ENCODE measurements around the gene KRT76. TPM values are rescaled to one million over a fixed set of nuclear protein-coding genes. Genes with fewer than 3 reads are reported as not detected.

The KRT76 gene
- total RNA-seq, 1 experiment from 2014 or later = not detected

DNA sequence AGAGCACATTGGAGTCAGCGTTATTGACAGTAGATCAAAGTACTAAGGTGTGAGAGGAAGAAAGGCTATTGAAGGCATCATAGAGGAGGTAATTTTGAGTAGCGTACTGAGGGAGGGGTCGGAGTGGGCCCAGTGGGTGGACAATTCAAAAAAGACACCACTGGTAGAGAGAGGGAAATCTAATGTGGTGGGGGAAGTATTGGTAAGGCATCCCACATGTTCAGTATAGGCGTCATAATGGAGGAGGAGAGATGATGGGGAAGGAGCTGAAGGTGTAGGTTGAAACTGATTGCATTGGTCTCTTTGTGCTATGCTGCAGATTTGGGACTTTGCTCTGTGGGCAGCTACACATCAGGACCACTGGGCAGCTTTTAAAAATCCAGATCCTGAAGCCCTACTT is 50.1 kb downstream of the KRT76 start:
- intact Hi-C loops (cut with micrococcal nuclease; ENCODE audit: unreplicated experiment) = no loop called here
- TF ChIP-seq, protein P1, sequence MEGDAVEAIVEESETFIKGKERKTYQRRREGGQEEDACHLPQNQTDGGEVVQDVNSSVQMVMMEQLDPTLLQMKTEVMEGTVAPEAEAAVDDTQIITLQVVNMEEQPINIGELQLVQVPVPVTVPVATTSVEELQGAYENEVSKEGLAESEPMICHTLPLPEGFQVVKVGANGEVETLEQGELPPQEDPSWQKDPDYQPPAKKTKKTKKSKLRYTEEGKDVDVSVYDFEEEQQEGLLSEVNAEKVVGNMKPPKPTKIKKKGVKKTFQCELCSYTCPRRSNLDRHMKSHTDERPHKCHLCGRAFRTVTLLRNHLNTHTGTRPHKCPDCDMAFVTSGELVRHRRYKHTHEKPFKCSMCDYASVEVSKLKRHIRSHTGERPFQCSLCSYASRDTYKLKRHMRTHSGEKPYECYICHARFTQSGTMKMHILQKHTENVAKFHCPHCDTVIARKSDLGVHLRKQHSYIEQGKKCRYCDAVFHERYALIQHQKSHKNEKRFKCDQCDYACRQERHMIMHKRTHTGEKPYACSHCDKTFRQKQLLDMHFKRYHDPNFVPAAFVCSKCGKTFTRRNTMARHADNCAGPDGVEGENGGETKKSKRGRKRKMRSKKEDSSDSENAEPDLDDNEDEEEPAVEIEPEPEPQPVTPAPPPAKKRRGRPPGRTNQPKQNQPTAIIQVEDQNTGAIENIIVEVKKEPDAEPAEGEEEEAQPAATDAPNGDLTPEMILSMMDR (IDR thresholded peaks at IDR 0.05; ENCODE audit: unreplicated experiment) = no peak
- CTCF ChIA-PET = no interaction called here
- no peak for DNase-seq
- Mint-ChIP-seq H3K4me1 (ENCODE audit: low read depth, unreplicated experiment) (no peaks in the 10 kb centered on the region), H3K27me3 (ENCODE audit: unreplicated experiment) (peaks cover 86% of the 10 kb centered on the region), H3K36me3 (ENCODE audit: insufficient read depth, unreplicated experiment) (no peaks in the 10 kb centered on the region), H3K27ac (ENCODE audit: unreplicated experiment) (no peak overlapping the region), H3K4me3 (ENCODE audit: low read depth, unreplicated experiment) (no peak overlapping the region), H3K9me3 (ENCODE audit: low read depth, unreplicated experiment) (peaks cover 4% of the 10 kb centered on the region)
- BruUV-seq (replicated peaks) = no TSS peak

DNA sequence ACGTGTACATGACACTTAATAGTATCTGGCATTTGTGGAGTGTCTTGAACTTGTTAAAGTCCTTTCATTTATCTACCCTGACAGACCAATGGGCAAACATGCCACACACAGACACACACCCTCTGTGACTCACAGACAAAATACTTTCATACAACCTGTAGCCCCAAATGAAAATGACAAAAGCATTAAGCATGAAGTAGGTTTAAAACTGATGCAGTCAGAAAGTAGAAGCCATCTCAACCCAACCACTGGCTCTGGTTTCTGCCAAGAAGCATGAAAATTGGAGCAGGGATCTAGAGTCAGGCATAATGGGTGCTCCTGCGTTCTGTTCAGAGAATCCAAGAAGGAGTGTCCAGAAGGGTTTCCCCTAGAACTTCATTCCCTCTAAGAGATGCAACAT is 50.7 kb downstream of the KRT76 start:
- no TSS peak for BruUV-seq (replicated peaks)
- Mint-ChIP-seq H3K4me1 (ENCODE audit: low read depth, unreplicated experiment) (no peaks in the 10 kb centered on the region), H3K36me3 (ENCODE audit: insufficient read depth, unreplicated experiment) (no peaks in the 10 kb centered on the region), H3K27me3 (ENCODE audit: unreplicated experiment) (peaks cover 86% of the 10 kb centered on the region), H3K4me3 (ENCODE audit: low read depth, unreplicated experiment) (no peak overlapping the region), H3K9me3 (ENCODE audit: low read depth, unreplicated experiment) (peaks cover 4% of the 10 kb centered on the region), H3K27ac (ENCODE audit: unreplicated experiment) (no peak overlapping the region)
- no peak for DNase-seq
- CTCF ChIA-PET = no interaction called here
- TF ChIP-seq, protein P1 (IDR thresholded peaks at IDR 0.05; ENCODE audit: unreplicated experiment) = no peak
- intact Hi-C loops (cut with micrococcal nuclease; ENCODE audit: unreplicated experiment) = no loop called here

DNA sequence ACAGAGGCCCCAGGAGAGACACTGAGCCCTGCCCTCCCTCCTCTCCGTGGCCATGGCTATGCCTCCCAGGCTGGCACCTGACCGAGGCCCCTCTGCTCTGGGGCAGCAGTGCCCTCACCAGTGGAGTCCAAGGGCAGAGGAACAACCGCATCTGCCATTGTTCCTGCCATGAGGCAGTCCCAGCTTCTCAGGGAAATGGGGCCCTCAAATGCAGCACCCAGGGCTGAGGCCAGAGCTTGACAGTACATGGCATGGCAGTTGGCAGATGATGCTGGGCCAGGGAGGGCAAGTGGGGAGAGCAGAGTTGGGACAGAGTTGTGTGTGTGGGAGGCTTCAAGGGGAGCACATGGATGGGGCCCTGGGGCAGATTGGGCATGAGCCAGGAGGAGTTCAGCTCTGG is 52.8 kb downstream of the KRT76 start:
- H3K36me3 Mint-ChIP-seq (ENCODE audit: insufficient read depth, unreplicated experiment) = no peaks in the 10 kb centered on the region
- TF ChIP-seq, protein P1 (IDR thresholded peaks at IDR 0.05; ENCODE audit: unreplicated experiment) = no peak
- H3K27ac Mint-ChIP-seq (ENCODE audit: unreplicated experiment) = no peak overlapping the region
- H3K4me1 Mint-ChIP-seq (ENCODE audit: low read depth, unreplicated experiment) = no peaks in the 10 kb centered on the region
- no peak overlapping the region for H3K4me3 Mint-ChIP-seq (ENCODE audit: low read depth, unreplicated experiment)
- CTCF ChIA-PET = no interaction called here
- intact Hi-C loops (cut with micrococcal nuclease; ENCODE audit: unreplicated experiment) = no loop called here
- H3K9me3 Mint-ChIP-seq (ENCODE audit: low read depth, unreplicated experiment) = no peaks in the 10 kb centered on the region
- BruUV-seq (replicated peaks) = no TSS peak
- DNase-seq = no peak
- H3K27me3 Mint-ChIP-seq (ENCODE audit: unreplicated experiment) = peaks cover 68% of the 10 kb centered on the region

DNA sequence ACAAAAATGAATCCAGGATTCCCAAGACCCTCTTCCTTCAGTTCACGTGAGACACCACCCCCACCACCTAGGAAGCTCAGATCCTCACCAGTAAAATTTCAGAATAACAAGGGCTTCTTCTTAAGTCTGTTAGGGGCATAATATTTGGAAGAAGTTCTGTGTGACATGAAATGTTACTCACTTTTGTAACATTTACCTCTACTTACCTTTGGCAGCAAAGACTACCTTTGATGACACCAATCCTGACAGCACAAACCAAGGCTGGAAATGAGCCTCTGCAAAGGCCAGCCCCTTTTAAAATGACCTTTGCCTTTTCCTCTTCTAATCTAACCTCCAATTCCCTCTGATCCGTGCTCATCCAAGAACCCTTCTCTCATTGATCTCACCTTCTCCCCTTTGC is 54.5 kb downstream of the KRT76 start:
- CTCF ChIA-PET = no interaction called here
- intact Hi-C loops (cut with micrococcal nuclease; ENCODE audit: unreplicated experiment) = no loop called here
- Mint-ChIP-seq H3K27me3 (ENCODE audit: unreplicated experiment) (peaks cover 62% of the 10 kb centered on the region), H3K4me1 (ENCODE audit: low read depth, unreplicated experiment) (no peaks in the 10 kb centered on the region), H3K4me3 (ENCODE audit: low read depth, unreplicated experiment) (no peak overlapping the region), H3K9me3 (ENCODE audit: low read depth, unreplicated experiment) (no peaks in the 10 kb centered on the region), H3K27ac (ENCODE audit: unreplicated experiment) (no peak overlapping the region), H3K36me3 (ENCODE audit: insufficient read depth, unreplicated experiment) (no peaks in the 10 kb centered on the region)
- TF ChIP-seq, protein P1 (IDR thresholded peaks at IDR 0.05; ENCODE audit: unreplicated experiment) = no peak
- BruUV-seq (replicated peaks) = no TSS peak
- DNase-seq = no peak

Data from Calu3 (cell line).